Astrocyte (in vitro differentiated cells and primary cell): ENCODE data around the gene MFN2. TPM values are rescaled to one million over a fixed set of nuclear protein-coding genes. Genes with fewer than 3 reads are reported as not detected.

Experiments used
- DNase-seq: peaks from one replicate; pipeline ENCODE4 v3.0.0-alpha.2; 2010; ENCODE audit warnings: low read depth
- FAIRE-seq: peaks from 2 replicates; lab custom pipeline; 2011; peaks lifted over from hg19 to GRCh38; lab: Jason Lieb, UNC
- H2AFZ ChIP-seq: 2 replicates; pipeline ENCODE4 v1.6.0; 2012; ENCODE audit warnings: low read depth, low read length, inconsistent platforms
- H3K27ac ChIP-seq: 2 replicates; pipeline ENCODE4 v1.5.1; 2011; ENCODE audit warnings: low read depth, low read length, inconsistent platforms
- H3K27me3 ChIP-seq: 2 replicates; pipeline ENCODE4 v1.6.0; 2011; ENCODE audit warnings: low read length, inconsistent platforms; ENCODE audit not compliant: insufficient read depth
- H3K36me3 ChIP-seq: 2 replicates; pipeline ENCODE4 v1.5.1; 2011; ENCODE audit warnings: low read length, inconsistent platforms; ENCODE audit not compliant: insufficient read depth
- H3K4me1 ChIP-seq: 2 replicates; pipeline ENCODE4 v1.5.1; 2011; ENCODE audit warnings: low read length, inconsistent platforms; ENCODE audit not compliant: insufficient read depth
- H3K4me2 ChIP-seq: 2 replicates; pipeline ENCODE4 v1.6.0; 2012; ENCODE audit warnings: low read length, inconsistent platforms
- H3K4me3 ChIP-seq: 2 replicates; pipeline ENCODE4 v1.5.1; 2011; ENCODE audit warnings: low read depth, mild to moderate bottlenecking, low read length, inconsistent platforms; ENCODE audit not compliant: insufficient read depth
- H3K79me2 ChIP-seq: 2 replicates; pipeline ENCODE4 v1.6.0; 2012; ENCODE audit warnings: mild to moderate bottlenecking, low read length, inconsistent platforms; ENCODE audit not compliant: insufficient read depth
- H3K9ac ChIP-seq: 2 replicates; pipeline ENCODE4 v1.6.0; 2012; ENCODE audit warnings: mild to moderate bottlenecking, low read length, inconsistent platforms
- H3K9me3 ChIP-seq: 2 replicates; pipeline ENCODE4 v1.5.1; 2012; ENCODE audit warnings: low read depth, mild to moderate bottlenecking, low read length, inconsistent platforms; ENCODE audit not compliant: insufficient read depth
- H4K20me1 ChIP-seq: 2 replicates; pipeline ENCODE4 v1.6.0; 2012; ENCODE audit warnings: low read length, inconsistent platforms; ENCODE audit not compliant: insufficient read depth
- H3K27ac Mint-ChIP-seq: one replicate; pipeline ENCODE4 v1.8.0; 2021; ENCODE audit warnings: mild to moderate bottlenecking, mixed read lengths; ENCODE audit not compliant: unreplicated experiment
- H3K27me3 Mint-ChIP-seq: one replicate; pipeline ENCODE4 v1.8.0; 2021; ENCODE audit warnings: low read depth, mixed read lengths; ENCODE audit not compliant: unreplicated experiment
- H3K36me3 Mint-ChIP-seq: one replicate; pipeline ENCODE4 v1.8.0; 2021; ENCODE audit warnings: low read depth, mixed read lengths; ENCODE audit not compliant: unreplicated experiment
- H3K4me1 Mint-ChIP-seq: one replicate; pipeline ENCODE4 v1.8.0; 2021; ENCODE audit warnings: low read depth, mixed read lengths; ENCODE audit not compliant: unreplicated experiment
- H3K4me3 Mint-ChIP-seq: one replicate; pipeline ENCODE4 v1.8.0; 2021; ENCODE audit warnings: mild to moderate bottlenecking, moderate library complexity, mixed read lengths; ENCODE audit not compliant: unreplicated experiment
- H3K9me3 Mint-ChIP-seq: one replicate; pipeline ENCODE4 v1.8.0; 2021; ENCODE audit warnings: mild to moderate bottlenecking, mixed read lengths; ENCODE audit not compliant: unreplicated experiment
- CTCF ChIP-seq: IDR thresholded peaks from 2 replicates; pipeline ENCODE4 v1.5.1; 2011; ENCODE audit warnings: low read depth, mild to moderate bottlenecking, inconsistent platforms, low read length, moderate library complexity; ENCODE audit not compliant: insufficient read depth
- EZH2 ChIP-seq: IDR thresholded peaks from 2 replicates; pipeline ENCODE4 v1.6.1; 2012; ENCODE audit warnings: mild to moderate bottlenecking, low read length, inconsistent platforms; ENCODE audit not compliant: insufficient read depth
- total RNA-seq: library from RNA; stranded (reverse); gene quantifications from 2 replicates; pipeline ENCODE4 v1.2.1, GENCODE V29; 2021

The MFN2 gene
- total RNA-seq, 1 donor from 2014 or later: 75.5 TPM

DNA sequence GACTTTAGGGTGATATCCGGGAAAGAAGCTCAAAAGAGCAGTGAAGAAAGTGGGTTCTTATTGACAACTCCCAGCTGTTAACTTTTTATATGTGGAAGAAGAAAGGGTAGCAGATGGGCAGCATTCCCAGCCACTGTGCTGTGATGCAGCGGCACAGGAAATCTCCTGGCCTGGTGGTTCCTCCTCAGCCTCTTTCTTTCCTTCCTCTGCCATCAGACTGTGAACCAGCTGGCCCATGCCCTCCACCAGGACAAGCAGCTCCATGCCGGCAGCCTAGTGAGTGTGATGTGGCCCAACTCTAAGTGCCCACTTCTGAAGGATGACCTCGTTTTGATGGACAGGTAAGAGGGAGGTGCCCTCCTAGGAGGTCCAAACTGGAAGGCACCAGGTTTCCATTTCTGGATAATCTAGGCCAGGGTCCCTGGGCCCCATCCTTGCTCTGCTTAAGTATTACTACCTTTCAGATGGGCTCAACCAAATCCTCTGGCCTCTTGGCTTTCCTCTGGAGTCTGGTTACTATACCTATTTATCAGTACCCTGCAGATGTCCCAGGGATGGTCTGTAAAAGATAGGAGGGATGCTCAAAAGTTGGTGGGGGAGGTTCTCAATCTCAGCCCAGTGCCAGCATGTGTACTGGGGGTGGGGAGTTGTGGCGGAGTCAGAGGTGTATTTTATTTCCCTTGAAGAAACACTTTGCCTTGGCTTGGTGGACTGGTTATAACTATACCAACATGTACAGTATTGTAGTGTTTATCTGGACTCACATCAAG, 17.0 kb downstream of the MFN2 start:
- Mint-ChIP-seq H3K27me3 (no peaks in the 10 kb centered on the region), H3K27ac (no peak overlapping the region), H3K9me3 (peaks cover 3% of the 10 kb centered on the region), H3K4me3 (no peak overlapping the region), H3K4me1 (peaks cover 3% of the 10 kb centered on the region), H3K36me3 (peaks cover 30% of the 10 kb centered on the region)
- Histone ChIP-seq H3K27me3 (no peaks in the 10 kb centered on the region), H3K79me2 (no peaks in the 10 kb centered on the region), H3K27ac (no peak overlapping the region), H3K4me2 (no peak overlapping the region), H3K36me3 (peaks cover 33% of the 10 kb centered on the region), H3K9ac (no peak overlapping the region), H3K4me1 (peaks cover 9% of the 10 kb centered on the region), H2AFZ (no peak overlapping the region), H3K9me3 (no peaks in the 10 kb centered on the region), H4K20me1 (peaks cover 14% of the 10 kb centered on the region), H3K4me3 (no peak overlapping the region)
- FAIRE-seq (no peak), DNase-seq (no peak)
- TF ChIP-seq EZH2: no peak
- no peak for TF ChIP-seq CTCF

DNA sequence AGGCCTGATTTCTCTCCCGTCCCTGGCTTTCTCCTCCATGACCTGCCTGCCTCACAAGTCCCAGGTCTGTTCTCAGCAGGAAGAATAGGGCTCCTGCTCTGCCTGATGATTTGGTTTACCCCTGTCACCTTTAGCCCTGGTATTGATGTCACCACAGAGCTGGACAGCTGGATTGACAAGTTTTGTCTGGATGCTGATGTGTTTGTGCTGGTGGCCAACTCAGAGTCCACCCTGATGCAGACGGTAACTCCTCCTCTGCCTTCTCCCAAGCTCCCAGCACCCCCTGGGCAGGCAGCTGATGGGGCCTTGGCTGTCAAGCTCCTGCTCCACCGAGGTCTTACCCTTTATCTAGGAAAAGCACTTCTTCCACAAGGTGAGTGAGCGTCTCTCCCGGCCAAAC, 18.4 kb downstream of the MFN2 start:
- H3K27ac Mint-ChIP-seq: no peak overlapping the region

More for the DNA sequence above, 18.4 kb downstream of the MFN2 start:
- Histone ChIP-seq H4K20me1 (peaks cover 17% of the 10 kb centered on the region), H3K9ac (no peak overlapping the region), H2AFZ (no peak overlapping the region), H3K9me3 (no peaks in the 10 kb centered on the region), H3K4me3 (no peak overlapping the region), H3K27ac (no peak overlapping the region), H3K36me3 (peaks cover 35% of the 10 kb centered on the region), H3K79me2 (no peaks in the 10 kb centered on the region), H3K4me2 (no peak overlapping the region), H3K4me1 (peaks cover 10% of the 10 kb centered on the region), H3K27me3 (no peaks in the 10 kb centered on the region)
- Mint-ChIP-seq H3K36me3 (peaks cover 40% of the 10 kb centered on the region), H3K4me1 (peaks cover 3% of the 10 kb centered on the region), H3K4me3 (no peak overlapping the region), H3K9me3 (peaks cover 3% of the 10 kb centered on the region), H3K27me3 (no peaks in the 10 kb centered on the region)
- no peak for TF ChIP-seq CTCF
- TF ChIP-seq EZH2: no peak
- DNase-seq: no peak
- FAIRE-seq: no peak
